ENCODE data around the gene HOXD4. TPM values are rescaled to one million over a fixed set of nuclear protein-coding genes. Genes with fewer than 3 reads are reported as not detected.

The HOXD4 gene
- total and polyA plus RNA-seq, 2 of the 4 experiments (the other 2 are of a cell fraction), result not detected

GRCh38 chr2:176109192-176109901, 42.0 kb upstream of the HOXD4 start:
- H3K14ac ChIP-seq (replicated peaks; ENCODE audit: low read depth, low read length), result no peak overlapping the region
- no peak overlapping the region for H4K8ac ChIP-seq (ENCODE audit: low read depth in 2 of 2, low read length in 2 of 2)
- no peak overlapping the region for H3K18ac ChIP-seq (ENCODE audit: low read depth, low read length)
- H3K4ac ChIP-seq (ENCODE audit: low read depth, low read length), result no peak overlapping the region
- no peak overlapping the region for H2BK20ac ChIP-seq (ENCODE audit: low read depth, low read length)
- CTCF ChIA-PET, result interaction anchor here (0.9 kb wide), 1 partner anchor 18 kb away, joined by 4 read pairs; no protein-coding TSS in a partner anchor
- H3K23ac ChIP-seq (ENCODE audit: low read depth, low read length), result no peak overlapping the region
- dilution Hi-C loops (cut with HindIII; ENCODE audit: low sequenced_read_pairs, unreplicated experiment), result no loop called here
- H2AFZ ChIP-seq (replicated peaks; ENCODE audit: low read length, poor library complexity), result no peak overlapping the region
- no peak overlapping the region for H4K91ac ChIP-seq (ENCODE audit: insufficient read depth, low read depth, low read length)
- H3K4me3 ChIP-seq (ENCODE audit: insufficient read depth, low read depth, low read length), result no peak overlapping the region
- TF ChIP-seq RCOR1 (IDR thresholded peaks at IDR 0.05; ENCODE audit: insufficient replicate concordance, low read length), result no peak
- no peak for TF ChIP-seq CHD1 (IDR thresholded peaks at IDR 0.05; ENCODE audit: low read depth, low read length)
- TF ChIP-seq MXI1 (IDR thresholded peaks at IDR 0.05; ENCODE audit: borderline replicate concordance, low read depth, low read length), result no peak
- no peak for TF ChIP-seq USF2 (IDR thresholded peaks at IDR 0.05; ENCODE audit: low read depth, low read length)
- TF ChIP-seq BHLHE40 (IDR thresholded peaks at IDR 0.05; ENCODE audit: low read depth, low read length), result no peak
- TF ChIP-seq CTCF (conservative IDR thresholded peaks at IDR 0.05; ENCODE audit: low read depth, low read length), result no peak
- TF ChIP-seq SMC3 (IDR thresholded peaks at IDR 0.05; ENCODE audit: low read depth, low read length), result no peak
- no peak for TF ChIP-seq RFX5 (IDR thresholded peaks at IDR 0.05; ENCODE audit: low read depth, low read length)
- no peak for TF ChIP-seq ELK1 (IDR thresholded peaks at IDR 0.05; ENCODE audit: borderline replicate concordance, low read depth, low read length)
- TF ChIP-seq POLR2A (IDR thresholded peaks at IDR 0.05; ENCODE audit: low read depth, low read length), result no peak
- TF ChIP-seq RAD21 (IDR thresholded peaks at IDR 0.05; ENCODE audit: low read length), result no peak
- TF ChIP-seq FOS (IDR thresholded peaks at IDR 0.05; ENCODE audit: low read depth, low read length), result no peak
- no peak for TF ChIP-seq MAFK (IDR thresholded peaks at IDR 0.05; ENCODE audit: low read depth, low read length)
- TF ChIP-seq NFE2L2 (IDR thresholded peaks at IDR 0.05; ENCODE audit: low read depth, low read length), result no peak
- H4K20me1 ChIP-seq (ENCODE audit: insufficient read depth, low read length), result no peaks in the 10 kb centered on the region
- H2BK120ac ChIP-seq (ENCODE audit: low read depth, low read length), result no peak overlapping the region
- no peak overlapping the region for H4K5ac ChIP-seq (ENCODE audit: low read depth, low read length)
- no peak overlapping the region; the same call in 1 of the 2 replicates for H3K4me2 ChIP-seq (ENCODE audit: low read depth, low read length)
- no peak overlapping the region for H2AK5ac ChIP-seq (ENCODE audit: low read depth, low read length)
- BruUV-seq (replicated peaks), result no TSS peak
- no peaks in the 10 kb centered on the region for H3K79me1 ChIP-seq (ENCODE audit: low read depth in 1 of 2, low read length in 2 of 2)
- POLR2A ChIA-PET (ENCODE audit: unreplicated experiment), result no interaction called here
- no peak overlapping the region for H2BK15ac ChIP-seq (ENCODE audit: low read depth, low read length)
- no peaks in the 10 kb centered on the region for H3K4me1 ChIP-seq (ENCODE audit: control insufficient read depth, insufficient read depth, low read length)
- in situ Hi-C loops (cut with MboI; ENCODE audit: low sequenced_read_pairs), result no loop called here
- no peak overlapping the region for H3K9ac ChIP-seq (ENCODE audit: low read depth, low read length)
- peaks cover 92% of the 10 kb centered on the region for H3K27me3 ChIP-seq (ENCODE audit: control insufficient read depth, insufficient read depth, low read length)
- WGBS, 2 experiments (ENCODE audit: extremely low coverage in 2 of 2, insufficient read length in 1 of 2), result no CpG with 5 or more reads among the region's 26 CpGs
- intact Hi-C loops (cut with micrococcal nuclease), result no loop called here
- H2AK9ac ChIP-seq (replicated peaks; ENCODE audit: low read depth, low read length, poor library complexity), result no peak overlapping the region
- no peak for ATAC-seq (ENCODE audit: low read depth)
- H3K27ac ChIP-seq (ENCODE audit: insufficient read depth, low read length), result no peak overlapping the region
- no peak for DNase-seq
- no peaks in the 10 kb centered on the region for H3K36me3 ChIP-seq (ENCODE audit: control insufficient read depth, insufficient read depth, low read length)
- no peak overlapping the region for H3K56ac ChIP-seq (ENCODE audit: extremely low read depth, insufficient read depth, low read length)
- H3K9me3 ChIP-seq (ENCODE audit: control insufficient read depth, insufficient read depth, low read length), result peaks cover 5% of the 10 kb centered on the region
- H3K9me1 ChIP-seq (ENCODE audit: insufficient read depth, low read length), result no peaks in the 10 kb centered on the region
- H2BK5ac ChIP-seq (ENCODE audit: low read depth, low read length, poor library complexity, severe bottlenecking), result no peak overlapping the region
